Ovary (tissue), 3 donors: ENCODE results near the gene GPRASP3.

ENCODE experiments used
- CTCF ChIP-seq, 3 donors: fragments of 450-650 bp in 2 of 3; fragments of 200-600 bp in 1 of 3; IDR thresholded peaks; one replicate each; pipeline versions ENCODE4 v1.5.1 to v1.8.0; 2016 to 2022; ENCODE audit warnings: antibody characterized with exemption in 3 of 3, mild to moderate bottlenecking in 1 of 3
- EP300 ChIP-seq: sonication (generic); formaldehyde crosslinking; IDR thresholded peaks from one replicate; pipeline ENCODE4 v1.6.1; 2017; ENCODE audit warnings: antibody characterized with exemption
- POLR2A ChIP-seq: fragments of 450-650 bp; IDR thresholded peaks from one replicate; pipeline ENCODE4 v1.6.1; 2017; ENCODE audit warnings: antibody characterized with exemption, mild to moderate bottlenecking, moderate library complexity
- donor health status: DM: no; HTN: no; CAD: no.

GRCh38 chrX:102714994-102715393 is 5.5 kb upstream of the GPRASP3 start:
- TF ChIP-seq POLR2A (no peak), CTCF (IDR thresholded peaks at IDR 0.05) (no peak), EP300 (no peak)
